K562 (cell line): Measurements from ENCODE around the gene POLR2A. TPM values are rescaled to one million over a fixed set of nuclear protein-coding genes. Genes with fewer than 3 reads are reported as not detected.
A peak's percentile ranks its signal among the peaks of the same experiment; 100 is the strongest.

Experiments used
- CAMTA2 ChIP-seq: fragments of 250-450 bp; sonication (Bioruptor Pico); conservative IDR thresholded peaks from 2 replicates; pipeline ENCODE4 v1.5.1; 2022
- CTBP1 ChIP-seq: fragments of 450-650 bp; IDR thresholded peaks from 2 replicates; pipeline ENCODE4 v1.6.1; 2016; ENCODE audit warnings: borderline replicate concordance
- E2F3 ChIP-seq: fragments of 250-450 bp; sonication (Bioruptor Pico); IDR thresholded peaks from 2 replicates; pipeline ENCODE4 v1.4.0; 2020; ENCODE audit warnings: mild to moderate bottlenecking
- HMGN3 ChIP-seq: IDR thresholded peaks from 2 replicates; pipeline ENCODE4 v1.6.1; 2011; ENCODE audit warnings: borderline replicate concordance, low read depth, mild to moderate bottlenecking, mixed read lengths, low read length; ENCODE audit not compliant: insufficient read length; ENCODE audit errors: extremely low read depth
- JUNB ChIP-seq: fragments of 450-650 bp; formaldehyde crosslinking; conservative IDR thresholded peaks from 2 replicates; pipeline ENCODE4 v1.4.0; 2020; ENCODE audit warnings: mild to moderate bottlenecking
- KLF1 ChIP-seq: fragments of 450-650 bp; IDR thresholded peaks from 2 replicates; pipeline ENCODE4 v1.6.1; 2016; ENCODE audit warnings: missing genetic modification characterization, missing compliant biosample characterization
- L3MBTL2 ChIP-seq: fragments of 450-650 bp; IDR thresholded peaks from 2 replicates; pipeline ENCODE4 v1.6.1; 2016; ENCODE audit warnings: mild to moderate bottlenecking, moderate library complexity
- MXI1 ChIP-seq: IDR thresholded peaks from 2 replicates; pipeline ENCODE4 v1.6.1; 2011; ENCODE audit warnings: low read depth, mild to moderate bottlenecking, improper control_type of control experiment, low read length
- RB1 ChIP-seq: fragments of 450-650 bp; IDR thresholded peaks from 2 replicates; pipeline ENCODE4 v1.6.1; 2017; ENCODE audit warnings: low read depth, mild to moderate bottlenecking
- ZBTB40 ChIP-seq, 2 experiments: fragments of 450-650 bp in 1 of 2; sonication (generic) in 1 of 2; formaldehyde crosslinking in 1 of 2; IDR thresholded peaks; 2 replicates each; pipeline versions ENCODE4 v1.7.1 to v1.9.0; 2016 to 2022; ENCODE audit warnings: inconsistent platforms in 1 of 2, mild to moderate bottlenecking in 1 of 2, missing genetic modification reagents in 1 of 2
- ZFX ChIP-seq: sonication (generic); formaldehyde crosslinking; IDR thresholded peaks from 2 replicates; pipeline ENCODE4 v1.8.0; 2022; ENCODE audit warnings: mild to moderate bottlenecking, missing genetic modification reagents, moderate library complexity
- ZNF445 ChIP-seq: fragments of 250-450 bp; sonication (Bioruptor Pico); IDR thresholded peaks from 2 replicates; pipeline ENCODE4 v1.4.0; 2020; ENCODE audit warnings: low read depth, mild to moderate bottlenecking, moderate library complexity
- ZNF592 ChIP-seq: fragments of 450-650 bp; IDR thresholded peaks from 2 replicates; pipeline ENCODE4 v1.6.1; 2017; ENCODE audit warnings: antibody characterized with exemption, mild to moderate bottlenecking
- polyA plus RNA-seq, 8 experiments: library from polyadenylated mRNA; depleted of rRNA in 4 of 8; stranded (reverse) in 5 of 8; unstranded in 3 of 8; fragments of >200 nt; fragmentation: Nextera tagmentation in 2 of 8; fragmentation: Illumina TruSeq in 1 of 8; extraction: Ambion mirVana in 2 of 8; extraction: Trizol in 1 of 8; gene quantifications; 2 replicates each; pipeline versions ENCODE4 v1.2.1 to v1.2.3, GENCODE V29; 2011 to 2014; ENCODE audit warnings: inconsistent platforms in 1 of 8, missing spikeins in 1 of 8
- total RNA-seq, 7 experiments: library from RNA; depleted of rRNA in 6 of 7; stranded (reverse); fragments of >200 nt in 6 of 7; fragmentation: Illumina TruSeq in 2 of 7; extraction: Trizol in 2 of 7; gene quantifications; 2 replicates each; pipeline versions ENCODE4 v1.2.1 to v1.2.3, GENCODE V29; 2011 to 2021; ENCODE audit warnings: low replicate concordance in 1 of 7
- TF ChIP-seq, protein P1 (sequence below): sonication (generic); formaldehyde crosslinking; IDR thresholded peaks from 2 replicates; pipeline ENCODE4 v1.8.0; 2022; ENCODE audit warnings: missing genetic modification reagents, mild to moderate bottlenecking, moderate library complexity, borderline replicate concordance

Gene POLR2A
- total and polyA plus RNA-seq, 9 of the 15 experiments (the other 6 are each of a cell fraction or from before 2014, with no cell fraction given), result 1.3 to 109 (median 12.4) TPM

DNA sequence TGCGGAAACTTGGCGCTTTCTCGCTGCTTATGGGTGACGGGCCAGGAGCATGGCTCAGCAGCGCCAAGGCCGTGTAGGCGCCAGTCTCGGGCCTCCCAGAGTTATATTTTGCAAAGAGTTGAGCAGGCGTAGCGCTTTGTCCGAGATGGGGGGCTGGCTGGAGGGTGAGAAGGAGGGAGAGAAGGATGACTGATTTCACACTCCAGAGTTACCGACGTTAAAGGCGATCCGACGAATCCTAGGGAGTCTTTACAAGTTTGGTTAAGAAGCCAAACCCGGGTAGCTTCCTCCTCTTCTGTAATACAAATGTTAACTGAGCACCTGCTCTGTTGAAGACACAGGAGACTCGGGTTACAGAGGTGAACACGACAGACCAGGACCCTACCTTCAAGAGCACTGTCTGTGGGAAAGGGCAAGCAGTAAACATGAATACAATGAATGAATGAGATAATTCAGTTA lies 782 bp downstream of the POLR2A start (continued):
- TF ChIP-seq ZBTB40 (IDR thresholded peaks at IDR 0.05), result 0 out of 2 replicates have a peak, but pooled peaks have one; percentile 21
- no peak for TF ChIP-seq ZBTB40 (CRISPR knock-in tag; IDR thresholded peaks at IDR 0.05)
- TF ChIP-seq HMGN3, result peak; percentile 2
- peak; percentile 41; the same call in 1 of the 2 replicates for TF ChIP-seq L3MBTL2
- TF ChIP-seq, protein P1, sequence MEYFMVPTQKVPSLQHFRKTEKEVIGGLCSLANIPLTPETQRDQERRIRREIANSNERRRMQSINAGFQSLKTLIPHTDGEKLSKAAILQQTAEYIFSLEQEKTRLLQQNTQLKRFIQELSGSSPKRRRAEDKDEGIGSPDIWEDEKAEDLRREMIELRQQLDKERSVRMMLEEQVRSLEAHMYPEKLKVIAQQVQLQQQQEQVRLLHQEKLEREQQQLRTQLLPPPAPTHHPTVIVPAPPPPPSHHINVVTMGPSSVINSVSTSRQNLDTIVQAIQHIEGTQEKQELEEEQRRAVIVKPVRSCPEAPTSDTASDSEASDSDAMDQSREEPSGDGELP (CRISPR knock-in tag), result peak; percentile 18; the same call in 1 of the 2 replicates
- TF ChIP-seq ZNF592, result 0 out of 2 replicates have a peak, but pooled peaks have one; percentile 47
- peak; percentile 33; the same call in 1 of the 2 replicates for TF ChIP-seq E2F3 (CRISPR knock-in tag)
- 0 out of 2 replicates have a peak, but pooled peaks have one; percentile 52 for TF ChIP-seq CTBP1
- TF ChIP-seq CAMTA2, result no peak
- peak; percentile 59; the same call in 1 of the 2 replicates for TF ChIP-seq RB1
- TF ChIP-seq MXI1, result 0 out of 2 replicates have a peak, but pooled peaks have one; percentile 37
- TF ChIP-seq JUNB (CRISPR knock-in tag), result no peak
- TF ChIP-seq KLF1, result 0 out of 2 replicates have a peak, but pooled peaks have one; percentile 37
- peak; percentile 6; the same call in 1 of the 2 replicates for TF ChIP-seq ZFX
- no peak for TF ChIP-seq ZNF445
